GM23338 (cell line): ENCODE data around the gene EEA1.

Experiments used
- CREB1 ChIP-seq: fragments of 250-450 bp; sonication (Bioruptor Pico); IDR thresholded peaks from 2 replicates; pipeline ENCODE4 v1.5.0; 2020; ENCODE audit warnings: low read depth, mild to moderate bottlenecking, moderate library complexity
- CTCF ChIP-seq, 2 experiments: fragments of 200-600 bp in 1 of 2; sonication (generic) in 1 of 2; conservative IDR thresholded peaks; 2 replicates each; pipeline versions ENCODE4 v1.5.1 to v1.6.1; 2016 to 2017; ENCODE audit warnings: antibody characterized with exemption in 2 of 2, low read depth in 2 of 2, mild to moderate bottlenecking in 2 of 2, moderate library complexity in 1 of 2
- EZH2 ChIP-seq: fragments of 200-600 bp; sonication (generic); IDR thresholded peaks from one replicate; pipeline ENCODE4 v1.8.0; 2017; ENCODE audit warnings: antibody characterized with exemption, mild to moderate bottlenecking, low read depth; ENCODE audit not compliant: unreplicated experiment
- EZH2phosphoT487 ChIP-seq: fragments of 200-600 bp; sonication (generic); IDR thresholded peaks from one replicate; pipeline ENCODE4 v1.8.1; 2018; ENCODE audit warnings: antibody characterized with exemption; ENCODE audit not compliant: unreplicated experiment
- NANOG ChIP-seq: IDR thresholded peaks from 2 replicates; pipeline ENCODE4 v1.6.1; 2016; ENCODE audit warnings: antibody characterized with exemption, borderline replicate concordance
- POLR2AphosphoS5 ChIP-seq: IDR thresholded peaks from 2 replicates; pipeline ENCODE4 v1.6.1; 2016; ENCODE audit warnings: antibody characterized with exemption, low read depth
- REST ChIP-seq: IDR thresholded peaks from one replicate; pipeline ENCODE4 v1.6.1; 2018; ENCODE audit warnings: antibody characterized with exemption; ENCODE audit not compliant: unreplicated experiment

- TF ChIP-seq CTCF (conservative IDR thresholded peaks at IDR 0.05; ENCODE audit: low read depth in 2 of 2) (no peak), EZH2 (no peak), POLR2AphosphoS5 (no peak), REST (no peak), NANOG (no peak), EZH2phosphoT487 (no peak), CREB1 (CRISPR knock-in tag) (no peak)
Observed at GRCh38 chr12:92845329-92845728, 83.8 kb downstream of the EEA1 start.
